Left lobe of liver (tissue), 2 donors: Measurements from ENCODE around the gene CABLES1. TPM values are rescaled to one million over a fixed set of nuclear protein-coding genes. Genes with fewer than 3 reads are reported as not detected.

Experiments
- ATAC-seq: fragments of 200-7000 bp; cut with Tn5 transposase; one replicate; pipeline ENCODE4 v1.9.1; 2020; ENCODE audit warnings: mild to moderate bottlenecking, moderate library complexity
- DNase-seq: peaks from one replicate; pipeline ENCODE4 v3.0.0-alpha.2; 2020; ENCODE audit warnings: low spot score
- total RNA-seq: library from RNA; stranded (reverse); gene quantifications from one replicate; pipeline ENCODE4 v1.2.1, GENCODE V29; 2021
- donor health status: DM: no; HTN: no; CAD: no; lungs with moderate emphysema.
- donor health status: DM: no; HTN: yes; CAD: no.

CABLES1 gene
- total RNA-seq, 1 donor from 2014 or later, result 12.8 TPM

DNA sequence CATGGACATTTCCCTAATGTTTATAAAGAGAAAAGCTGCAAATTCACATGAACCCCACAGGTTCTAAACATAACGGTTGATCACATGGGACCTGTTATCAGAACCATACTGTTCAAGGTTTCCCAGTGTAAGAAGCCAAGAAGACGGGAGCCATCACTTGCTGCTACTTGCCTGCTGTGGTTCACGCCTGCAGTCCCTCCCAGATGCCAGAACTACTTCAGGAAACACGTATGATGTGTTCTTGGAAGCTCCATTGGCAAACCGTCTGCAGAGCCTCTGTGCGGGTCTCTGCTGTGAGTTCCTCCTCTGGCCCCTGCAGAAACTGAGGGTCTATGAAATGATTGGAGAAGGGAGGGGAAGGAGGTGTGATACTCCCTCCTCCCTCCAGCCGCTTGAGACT, 75.2 kb downstream of the CABLES1 start:
- no peak for DNase-seq
- no peak for ATAC-seq

DNA sequence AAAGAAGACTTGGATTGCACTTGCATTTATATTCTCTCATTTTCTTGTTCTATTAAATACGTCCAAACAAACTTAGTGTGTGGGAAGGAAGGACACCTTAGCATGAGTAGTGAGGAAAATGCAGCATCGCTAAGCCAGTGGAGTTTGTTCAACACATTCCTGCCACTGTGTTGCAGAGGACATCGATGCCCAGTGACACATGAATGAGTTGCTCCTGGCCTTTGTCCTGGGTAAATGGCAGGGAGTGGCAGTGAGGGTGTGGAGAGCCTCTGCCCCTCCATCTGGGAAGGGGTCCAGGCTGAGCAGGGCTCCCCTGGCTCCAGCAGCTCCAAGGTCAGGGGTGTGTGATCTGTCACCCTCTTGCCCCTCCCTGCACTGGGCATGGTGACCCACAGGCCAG, 75.9 kb downstream of the CABLES1 start:
- ATAC-seq, result no peak
- DNase-seq, result no peak

DNA sequence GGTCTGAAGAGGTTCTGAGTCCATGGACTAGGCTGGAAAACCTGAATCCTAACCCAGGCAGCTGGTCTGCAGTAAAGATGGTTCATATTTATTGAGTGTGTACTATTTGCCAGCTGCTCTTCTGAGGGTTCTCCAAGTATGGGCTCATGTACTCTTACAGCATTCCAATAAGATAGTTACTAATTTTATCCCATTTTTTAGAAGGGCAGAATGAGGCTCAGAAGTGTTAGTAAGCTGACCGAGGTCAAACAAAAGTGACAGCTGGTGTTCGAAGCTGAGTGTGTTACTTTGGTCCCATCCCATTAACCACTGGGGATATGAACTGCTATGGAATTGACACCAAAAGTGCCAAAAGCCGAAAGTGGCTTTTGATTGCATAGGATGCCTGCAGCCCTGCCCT, 76.9 kb downstream of the CABLES1 start:
- ATAC-seq (no peak), DNase-seq (no peak)

DNA sequence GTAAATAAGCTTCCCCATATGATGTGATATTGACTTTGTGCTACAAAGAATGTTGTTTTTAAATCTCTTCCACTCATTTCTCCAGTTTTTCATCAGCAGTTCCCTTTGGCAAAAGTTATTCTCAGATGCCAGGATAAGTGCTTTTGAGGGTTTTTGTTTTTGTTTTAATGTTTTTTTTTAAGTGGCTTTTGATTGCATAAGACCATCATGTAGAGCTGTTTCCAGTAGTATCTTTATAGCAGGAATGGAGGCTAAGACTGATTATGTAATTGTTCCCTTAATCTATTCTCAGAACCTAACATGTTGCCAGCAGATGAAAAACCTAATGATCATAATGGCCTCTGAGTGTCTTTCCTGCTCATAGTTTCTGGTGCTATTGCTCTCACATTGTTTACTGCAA, 77.9 kb downstream of the CABLES1 start:
- ATAC-seq (no peak), DNase-seq (no peak)

DNA sequence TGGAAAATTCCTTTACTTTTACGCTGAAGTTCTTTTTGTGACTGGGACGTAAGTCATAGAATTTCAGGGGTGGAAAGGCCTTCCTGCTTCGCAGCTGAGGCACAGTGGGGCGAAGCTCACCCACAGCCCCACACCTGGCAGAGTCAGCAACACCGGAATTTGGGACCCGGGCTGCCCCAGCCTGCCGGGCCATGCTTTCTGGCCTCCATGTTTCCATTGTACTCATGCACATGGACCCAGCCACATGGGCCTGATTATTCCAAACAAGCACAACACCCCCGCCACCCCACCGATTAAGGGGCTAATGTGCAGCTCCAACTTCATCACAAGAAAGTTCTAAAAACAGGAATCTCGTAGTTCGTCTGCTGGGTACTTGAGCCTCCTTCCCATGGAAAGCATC, 82.5 kb downstream of the CABLES1 start:
- DNase-seq (no peak), ATAC-seq (no peak)

DNA sequence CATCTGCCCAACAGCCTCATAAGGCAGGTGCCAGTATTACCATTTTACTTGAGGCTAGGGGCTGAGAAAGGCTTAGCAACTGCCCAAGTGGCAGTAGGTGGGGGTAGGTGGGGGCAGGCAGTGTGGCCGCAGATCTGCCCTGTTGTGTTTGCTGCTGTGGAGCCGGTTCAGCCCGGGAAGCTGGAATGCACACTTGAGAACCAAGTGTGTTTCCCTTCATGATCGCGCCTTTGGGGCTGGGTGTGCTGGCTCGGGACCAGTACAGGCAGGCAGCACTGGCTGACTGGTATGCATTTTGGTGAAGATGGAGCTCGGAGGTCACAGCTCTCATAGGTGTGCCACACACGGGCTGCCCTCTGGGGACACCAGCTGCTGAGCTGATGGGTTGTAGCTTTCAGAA, 85.1 kb downstream of the CABLES1 start:
- ATAC-seq (no peak), DNase-seq (no peak)

DNA sequence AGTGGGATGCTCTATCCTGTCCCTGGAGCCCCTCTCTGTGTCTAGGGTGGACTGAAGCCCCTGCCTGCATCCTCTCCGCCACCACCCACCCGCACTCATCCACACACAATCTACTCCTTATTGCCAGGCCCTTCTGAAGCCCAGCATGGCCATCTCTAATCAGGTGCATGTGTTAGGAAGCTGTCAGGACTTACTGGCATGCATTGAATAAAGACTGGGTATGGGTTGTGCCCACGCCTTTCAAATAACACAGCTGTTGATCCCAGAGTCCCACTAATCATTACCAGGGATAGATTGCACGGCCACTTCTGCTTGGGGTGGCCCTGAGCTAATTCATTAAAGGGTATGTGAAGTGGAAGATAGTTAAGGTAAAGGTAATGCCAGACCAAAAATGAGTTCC, 88.4 kb downstream of the CABLES1 start:
- no peak for ATAC-seq
- DNase-seq, result no peak

DNA sequence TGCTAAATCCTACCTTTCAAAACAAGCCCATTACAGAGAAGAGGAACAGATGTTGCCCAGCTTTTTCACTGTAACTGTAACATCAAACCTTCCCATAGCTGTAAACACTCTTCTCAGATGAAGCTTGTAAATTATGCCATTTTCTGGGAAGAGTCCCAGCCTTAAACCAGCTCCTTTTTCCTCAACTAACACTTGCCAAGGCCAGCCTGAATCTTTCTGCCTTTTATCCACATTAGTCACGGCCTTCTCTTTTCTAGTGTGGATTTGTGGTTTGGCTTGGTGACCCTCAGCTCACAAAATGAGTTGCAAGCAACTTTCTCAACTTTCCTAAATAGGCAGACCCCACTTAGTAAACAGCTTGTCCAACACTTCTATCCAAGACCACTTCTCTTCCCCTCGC, 90.2 kb downstream of the CABLES1 start:
- no peak for DNase-seq
- no peak for ATAC-seq

DNA sequence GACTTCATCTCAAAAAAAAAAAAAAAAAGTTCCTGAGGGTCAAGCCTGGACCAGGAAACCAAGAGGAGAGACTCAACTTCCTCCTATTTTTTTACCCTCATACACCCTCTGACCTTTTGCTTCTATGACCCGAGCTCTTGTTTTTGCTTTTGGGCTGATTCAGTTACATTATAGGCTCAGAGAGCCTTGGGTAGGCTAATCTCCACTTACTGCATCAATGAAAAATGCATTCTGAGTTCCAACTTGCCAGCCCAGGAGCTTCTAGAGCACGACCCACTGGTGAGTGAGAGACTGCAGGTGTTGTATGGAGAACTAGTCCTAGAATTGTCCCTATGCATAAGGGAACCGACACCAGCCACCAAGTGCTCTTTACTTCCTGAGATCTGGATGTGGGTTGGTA, 91.1 kb downstream of the CABLES1 start:
- peak; percentile 38 for ATAC-seq
- no peak for DNase-seq

DNA sequence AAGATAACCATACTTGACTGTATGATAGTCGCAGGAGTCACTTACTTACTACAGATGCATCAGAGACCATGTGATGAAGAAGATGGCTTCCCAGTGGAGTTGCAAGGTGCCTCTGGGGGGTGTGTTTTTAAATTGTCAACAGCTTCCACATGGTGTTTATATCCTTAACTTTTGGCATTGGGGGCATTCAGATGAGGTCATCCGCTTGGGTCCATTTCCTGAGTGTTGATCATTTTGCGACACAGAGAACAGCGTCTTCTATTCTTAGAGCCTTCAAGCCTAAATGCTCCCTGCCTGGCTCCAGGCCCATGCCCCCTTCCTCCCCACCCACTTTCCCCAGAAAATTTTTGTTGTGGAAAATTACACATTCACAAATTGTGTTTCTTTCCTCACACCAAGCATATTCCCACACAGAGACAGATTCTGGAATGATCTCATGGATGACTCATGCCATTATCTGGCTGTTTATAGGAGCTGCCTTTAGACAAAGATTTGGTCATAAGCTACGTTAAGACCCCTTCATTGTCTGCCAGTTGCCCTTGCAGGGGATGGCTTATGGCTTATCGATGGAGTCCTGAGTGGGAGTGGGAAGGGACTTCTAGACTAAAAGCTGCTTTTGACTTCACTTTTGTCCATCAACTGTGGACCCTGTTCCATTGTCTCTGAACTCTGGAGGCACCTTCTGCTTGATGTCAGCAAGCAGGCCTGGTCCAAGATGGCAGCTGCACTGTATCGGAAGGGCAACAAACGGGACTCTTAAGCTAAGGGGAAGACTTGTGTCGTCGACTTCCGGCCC, 91.8 kb downstream of the CABLES1 start:
- peak; percentile 8 for ATAC-seq
- no peak for DNase-seq

DNA sequence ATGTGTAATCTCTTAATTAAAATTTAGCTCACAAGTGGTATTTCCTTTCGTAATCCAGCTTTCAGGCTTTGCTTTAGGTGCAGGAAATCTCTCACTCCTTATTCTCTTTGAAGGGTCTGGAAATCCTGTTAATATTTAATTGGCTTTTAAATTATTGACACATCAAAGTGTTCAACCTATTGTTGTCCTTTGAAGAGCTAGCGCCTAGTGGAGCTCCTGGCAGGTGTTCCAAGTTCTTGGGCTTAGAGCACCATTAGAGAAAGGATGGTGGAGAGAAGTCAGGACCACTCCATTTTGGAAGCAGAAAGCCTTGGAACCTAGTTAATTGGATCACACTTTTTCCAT, 92.4 kb downstream of the CABLES1 start:
- DNase-seq, result no peak
- ATAC-seq, result no peak

DNA sequence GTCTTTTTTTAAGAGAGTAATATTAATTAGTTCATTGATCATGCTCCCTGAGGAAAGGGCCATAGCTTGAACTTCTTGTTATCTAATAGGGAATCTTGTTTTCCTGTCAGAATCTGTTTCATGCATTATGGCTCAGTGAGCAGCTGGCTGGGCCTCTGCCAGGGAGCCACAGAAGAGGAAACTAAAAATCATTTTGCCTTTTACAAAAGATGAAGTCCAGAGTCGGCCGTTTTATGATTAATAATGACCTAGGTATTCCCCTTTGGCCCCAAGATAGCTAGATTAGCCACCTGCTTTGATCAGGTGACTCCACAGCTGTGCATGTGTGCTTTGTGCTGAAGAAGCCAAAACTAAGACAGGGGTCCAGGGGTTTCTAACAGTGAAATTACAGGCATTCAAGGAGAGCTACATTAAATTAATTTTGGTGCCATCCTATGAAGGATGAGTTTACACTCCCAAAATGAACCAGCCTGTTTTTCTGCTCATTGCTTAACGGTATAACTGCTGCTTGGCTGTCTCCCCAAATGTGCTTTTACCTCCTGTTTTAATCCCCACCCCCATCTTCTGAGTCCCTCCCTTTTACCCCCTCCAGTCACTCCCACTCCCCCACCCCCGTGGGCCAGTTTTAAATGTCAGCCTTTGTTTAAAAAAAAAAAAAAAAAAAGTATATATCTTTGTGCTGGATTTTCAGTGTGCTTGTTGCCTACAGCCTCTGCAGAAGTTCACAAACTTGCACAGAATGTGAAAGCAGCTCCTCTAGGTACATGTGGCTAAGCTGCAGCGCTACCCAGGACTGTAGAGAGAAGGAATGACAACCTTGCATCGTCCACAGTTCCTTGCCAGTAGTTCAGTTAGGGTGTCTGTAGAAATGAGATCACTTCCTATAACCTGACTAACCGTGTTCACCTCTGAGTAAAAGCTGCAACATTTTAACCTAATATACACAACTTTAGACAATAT, 93.1 kb downstream of the CABLES1 start:
- DNase-seq, result no peak

DNA sequence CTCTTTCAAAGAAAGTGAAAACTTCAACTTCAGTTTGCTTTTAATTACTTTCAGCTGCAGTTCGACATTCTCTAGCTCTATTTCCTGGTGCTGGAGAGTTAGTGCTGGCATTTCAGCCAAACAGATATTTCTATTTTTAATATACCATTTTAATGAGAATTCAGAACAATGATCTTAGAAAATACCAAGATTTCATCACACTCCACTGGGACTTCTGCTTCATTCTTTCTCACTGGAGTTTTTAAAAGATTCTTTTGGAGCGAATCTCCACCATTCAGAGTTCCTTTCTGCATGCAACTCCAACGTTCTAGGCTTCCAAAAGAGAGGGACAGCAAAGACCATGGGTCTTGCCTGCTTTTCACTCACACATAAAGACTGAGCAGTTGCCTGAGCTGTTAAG, 94.2 kb downstream of the CABLES1 start:
- DNase-seq (no peak), ATAC-seq (no peak)

More for the DNA sequence above, 93.1 kb downstream of the CABLES1 start:
- ATAC-seq, result no peak

DNA sequence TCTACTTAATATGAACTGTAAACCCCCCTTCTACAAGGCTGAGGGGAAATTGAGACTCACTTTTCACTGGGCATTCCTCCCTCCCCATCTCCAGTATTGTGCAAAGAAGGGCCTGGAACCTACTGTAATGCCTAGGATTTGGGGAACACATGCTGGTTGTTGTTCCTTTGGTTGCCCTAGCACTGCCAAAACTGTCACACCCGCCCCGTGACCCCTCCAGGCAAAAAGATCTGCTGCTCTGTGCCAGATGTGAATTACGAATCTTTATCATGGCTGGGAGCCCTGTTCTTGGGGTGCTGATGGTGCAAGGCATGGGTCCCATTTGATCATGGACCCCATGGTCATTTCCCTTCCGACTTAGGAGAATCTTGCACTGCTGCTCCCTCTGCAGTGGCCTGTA, 95.4 kb downstream of the CABLES1 start:
- DNase-seq (no peak), ATAC-seq (no peak)

DNA sequence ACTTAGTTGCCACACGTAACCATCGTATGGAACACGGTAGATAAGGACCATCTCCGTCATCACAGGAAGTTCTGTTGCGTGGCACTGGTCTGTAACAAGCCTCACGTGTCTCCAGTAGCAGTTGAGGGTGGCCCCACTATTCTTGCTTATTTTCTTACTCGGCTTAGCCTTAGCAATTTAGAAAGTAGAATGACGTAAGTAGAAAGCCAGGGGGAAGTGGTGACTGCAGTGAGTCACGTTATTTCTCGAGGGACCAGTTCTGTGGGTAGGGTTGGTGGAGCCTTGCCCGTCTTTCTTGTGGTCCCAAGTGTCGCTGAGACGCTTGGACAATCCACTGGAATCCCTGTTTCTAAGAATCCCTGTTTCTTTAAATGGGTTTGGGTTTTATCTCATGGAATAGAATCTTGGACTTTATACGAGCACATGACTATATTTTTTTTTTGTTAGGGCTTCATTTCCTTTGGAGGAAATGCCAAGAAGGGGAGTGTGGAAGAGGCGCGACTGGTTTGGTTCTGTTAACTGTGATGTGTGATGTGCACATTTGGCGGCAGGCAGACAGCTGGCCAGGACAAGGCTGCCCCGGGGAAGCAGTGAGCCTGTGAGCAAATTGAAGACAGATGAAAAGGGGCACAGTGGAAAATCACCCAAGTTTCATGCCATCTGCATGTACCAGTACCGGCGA, 96.2 kb downstream of the CABLES1 start:
- ATAC-seq (peak; percentile 40), DNase-seq (no peak)

DNA sequence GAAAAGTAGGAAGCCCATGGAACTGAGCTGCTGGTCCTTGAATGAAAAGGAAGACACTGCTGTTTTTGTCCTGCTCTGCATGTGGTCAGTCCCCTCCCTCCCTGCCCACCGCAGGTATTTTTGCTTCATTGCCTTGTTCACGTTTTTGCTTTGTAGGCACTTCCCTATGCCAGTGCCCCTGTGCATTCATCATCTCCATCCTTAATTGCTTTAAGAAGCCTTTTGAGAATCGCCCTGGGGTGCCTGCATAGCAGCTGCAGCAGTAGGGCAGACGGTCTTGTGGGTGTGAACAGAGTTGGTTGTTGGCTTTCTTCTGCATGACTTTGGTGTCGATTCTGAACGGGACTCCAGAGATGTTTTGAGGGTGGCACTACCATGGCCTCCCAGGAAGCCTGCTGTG, 97.0 kb downstream of the CABLES1 start:
- ATAC-seq (no peak), DNase-seq (no peak)

DNA sequence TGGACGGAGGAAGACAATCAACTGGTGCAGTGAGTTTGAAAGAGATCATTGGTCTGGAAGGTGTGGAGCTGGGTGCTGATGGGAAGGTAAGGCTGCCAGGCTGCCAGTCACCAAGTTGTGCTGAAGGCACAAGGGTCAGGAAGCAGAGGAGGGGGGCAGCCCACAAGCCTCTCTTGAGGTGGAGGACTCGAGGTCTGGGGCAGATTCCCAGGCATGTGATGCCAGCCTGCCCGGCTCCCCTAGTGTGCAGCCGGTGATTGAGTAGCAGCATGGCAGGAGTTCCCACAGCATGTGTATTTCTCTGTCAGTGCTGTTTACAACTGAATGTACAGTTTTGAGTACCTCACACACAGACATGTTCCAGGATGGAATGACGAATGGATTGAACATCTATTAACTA, 99.3 kb downstream of the CABLES1 start:
- no peak for DNase-seq
- ATAC-seq, result no peak

DNA sequence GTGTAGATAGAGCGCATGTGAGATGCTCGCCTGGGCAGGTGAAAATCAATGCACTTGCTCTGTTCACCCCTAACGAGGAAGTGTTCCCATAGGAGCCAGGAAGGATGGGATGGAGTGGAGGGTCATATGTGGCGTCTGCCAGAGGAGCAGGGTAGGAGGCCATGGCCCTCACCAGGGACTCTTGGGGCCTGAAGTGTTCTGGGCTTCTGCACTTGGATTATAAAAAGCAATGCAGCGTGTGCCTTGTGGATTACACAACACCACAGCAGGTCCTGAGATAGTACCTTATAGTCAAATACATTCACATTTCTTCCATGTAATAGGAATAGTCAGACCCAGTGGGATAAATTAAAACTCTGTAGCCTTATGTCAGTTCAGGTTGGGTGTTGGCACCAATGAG, 100.1 kb downstream of the CABLES1 start:
- no peak for DNase-seq
- no peak for ATAC-seq

DNA sequence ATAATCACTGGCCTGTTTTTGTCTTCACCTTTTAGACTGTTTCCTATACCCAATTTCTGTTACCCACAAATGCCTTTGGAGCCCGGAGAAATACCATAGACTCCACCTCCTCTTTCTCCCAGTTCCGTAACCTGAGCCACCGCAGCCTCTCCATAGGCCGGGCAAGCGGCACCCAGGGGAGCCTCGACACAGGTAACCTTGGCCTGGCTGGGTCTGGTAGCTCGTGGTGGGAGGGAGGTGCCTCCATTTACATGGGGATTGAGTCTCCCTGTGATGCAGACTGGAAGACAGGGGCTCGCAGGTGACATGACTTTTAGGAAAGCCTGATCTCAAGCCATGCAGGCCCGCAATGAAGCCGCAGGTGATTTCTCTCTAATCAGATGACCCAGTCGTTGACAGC, 100.6 kb downstream of the CABLES1 start:
- DNase-seq (no peak), ATAC-seq (no peak)

DNA sequence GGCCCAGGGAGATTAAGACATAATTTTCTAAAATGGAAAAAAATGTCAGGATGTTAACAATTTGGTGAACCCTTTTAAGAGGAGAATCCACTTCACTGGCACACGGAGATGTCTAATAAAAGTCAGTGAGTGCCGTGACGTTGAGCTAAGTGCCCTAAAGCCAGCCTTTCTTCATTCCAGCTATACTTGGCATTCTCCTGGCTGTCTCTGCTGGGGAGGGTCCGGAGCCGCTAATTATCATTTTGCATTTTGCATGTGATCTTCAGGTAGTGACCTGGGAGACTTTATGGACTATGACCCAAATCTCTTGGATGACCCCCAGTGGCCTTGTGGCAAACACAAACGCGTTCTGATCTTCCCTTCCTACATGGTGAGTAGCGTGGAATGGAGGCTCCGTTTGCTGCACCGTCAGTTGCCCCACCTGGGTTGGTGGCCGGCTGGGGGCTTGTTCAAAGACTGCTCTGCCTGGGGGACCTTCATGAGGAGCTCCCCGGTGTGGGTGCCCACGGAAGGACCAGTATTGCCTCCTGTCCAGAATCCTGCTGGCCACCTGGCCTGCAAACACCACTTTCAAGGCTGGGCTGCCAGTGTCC, 101.7 kb downstream of the CABLES1 start:
- ATAC-seq, result peak; percentile 69
- peak; percentile 70 for DNase-seq

DNA sequence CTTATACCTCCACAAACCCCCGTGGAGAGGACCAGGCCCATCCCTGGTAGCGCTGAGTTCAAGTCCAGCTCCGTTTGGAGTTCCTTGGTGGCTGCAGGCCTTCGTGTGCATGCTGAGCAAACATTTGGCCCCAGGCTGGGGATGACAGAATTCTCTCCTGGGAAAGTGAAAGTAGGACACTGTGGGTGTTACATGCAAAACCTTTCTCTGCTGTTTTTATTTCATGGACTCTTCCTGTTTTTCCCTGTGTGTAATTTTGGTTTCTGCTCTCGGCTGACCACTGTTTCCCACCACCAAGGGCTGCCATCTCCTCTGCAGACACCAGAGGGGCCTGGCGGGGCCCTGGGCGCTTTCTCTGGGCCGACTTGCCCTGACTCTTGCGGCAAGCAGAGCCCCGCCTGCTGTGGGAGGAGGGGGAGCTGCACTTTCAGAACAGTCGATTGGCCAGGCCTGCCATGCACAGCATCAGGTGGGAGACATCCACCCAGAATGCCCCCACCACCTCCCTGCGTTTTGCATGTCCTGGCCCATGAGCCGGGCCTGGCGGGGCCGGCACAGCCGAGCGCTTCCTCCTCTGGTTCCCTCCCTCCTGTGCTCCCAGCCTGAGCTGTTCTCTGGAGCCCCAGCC, 102.4 kb downstream of the CABLES1 start:
- ATAC-seq (peak; percentile 84), DNase-seq (peak; percentile 75)
